C4-2B (cell line): ENCODE results near the gene TREX2.

Source experiments
- ZFX ChIP-seq: fragments of 450-650 bp; IDR thresholded peaks from 2 replicates; pipeline ENCODE4 v1.6.1; 2017
- TF ChIP-seq, protein P1 (sequence below): fragments of 450-650 bp; conservative IDR thresholded peaks from 2 replicates; pipeline ENCODE4 v1.5.1; 2017; ENCODE audit warnings: mild to moderate bottlenecking

GRCh38 chrX:153463031-153463430 is 17.2 kb upstream of the TREX2 start:
- TF ChIP-seq, protein P1, sequence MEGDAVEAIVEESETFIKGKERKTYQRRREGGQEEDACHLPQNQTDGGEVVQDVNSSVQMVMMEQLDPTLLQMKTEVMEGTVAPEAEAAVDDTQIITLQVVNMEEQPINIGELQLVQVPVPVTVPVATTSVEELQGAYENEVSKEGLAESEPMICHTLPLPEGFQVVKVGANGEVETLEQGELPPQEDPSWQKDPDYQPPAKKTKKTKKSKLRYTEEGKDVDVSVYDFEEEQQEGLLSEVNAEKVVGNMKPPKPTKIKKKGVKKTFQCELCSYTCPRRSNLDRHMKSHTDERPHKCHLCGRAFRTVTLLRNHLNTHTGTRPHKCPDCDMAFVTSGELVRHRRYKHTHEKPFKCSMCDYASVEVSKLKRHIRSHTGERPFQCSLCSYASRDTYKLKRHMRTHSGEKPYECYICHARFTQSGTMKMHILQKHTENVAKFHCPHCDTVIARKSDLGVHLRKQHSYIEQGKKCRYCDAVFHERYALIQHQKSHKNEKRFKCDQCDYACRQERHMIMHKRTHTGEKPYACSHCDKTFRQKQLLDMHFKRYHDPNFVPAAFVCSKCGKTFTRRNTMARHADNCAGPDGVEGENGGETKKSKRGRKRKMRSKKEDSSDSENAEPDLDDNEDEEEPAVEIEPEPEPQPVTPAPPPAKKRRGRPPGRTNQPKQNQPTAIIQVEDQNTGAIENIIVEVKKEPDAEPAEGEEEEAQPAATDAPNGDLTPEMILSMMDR = no peak
- TF ChIP-seq ZFX = no peak
